K562 (cell line): ENCODE measurements around the gene ACP5. TPM values are rescaled to one million over a fixed set of nuclear protein-coding genes. Genes with fewer than 3 reads are reported as not detected.

ENCODE experiments used
- CHD1 ChIP-seq: fragments of 200-600 bp; sonication (generic); IDR thresholded peaks from one replicate; pipeline ENCODE4 v1.6.1; 2012; ENCODE audit warnings: mild to moderate bottlenecking, moderate library complexity, low read length, inconsistent platforms
- HDAC1 ChIP-seq, 2 experiments: fragments of 450-650 bp; IDR thresholded peaks; 2 replicates each; pipeline ENCODE4 v1.6.1; 2016 to 2017; ENCODE audit warnings: inconsistent platforms in 1 of 2, mild to moderate bottlenecking in 1 of 2, moderate library complexity in 1 of 2
- KLF1 ChIP-seq: fragments of 450-650 bp; IDR thresholded peaks from 2 replicates; pipeline ENCODE4 v1.6.1; 2016; ENCODE audit warnings: missing genetic modification characterization, missing compliant biosample characterization
- LCOR ChIP-seq: sonication (generic); formaldehyde crosslinking; IDR thresholded peaks from 2 replicates; pipeline ENCODE4 v1.8.0; 2022; ENCODE audit warnings: mild to moderate bottlenecking, missing genetic modification reagents
- LEF1 ChIP-seq: fragments of 450-650 bp; IDR thresholded peaks from 2 replicates; pipeline ENCODE4 v1.6.1; 2016; ENCODE audit warnings: mild to moderate bottlenecking
- MCM2 ChIP-seq: fragments of 450-650 bp; IDR thresholded peaks from 2 replicates; pipeline ENCODE4 v1.6.1; 2017; ENCODE audit warnings: low read depth, mild to moderate bottlenecking
- MTA3 ChIP-seq: fragments of 450-650 bp; formaldehyde crosslinking; IDR thresholded peaks from 2 replicates; pipeline ENCODE4 v1.6.1; 2017; ENCODE audit warnings: mild to moderate bottlenecking, borderline replicate concordance
- NFE2L1 ChIP-seq: fragments of 450-650 bp; IDR thresholded peaks from 2 replicates; pipeline ENCODE4 v1.6.1; 2016; ENCODE audit warnings: missing genetic modification characterization, low read depth, mild to moderate bottlenecking, missing compliant biosample characterization, moderate library complexity, borderline replicate concordance
- RBBP5 ChIP-seq: fragments of 200-600 bp; sonication (generic); IDR thresholded peaks from 2 replicates; pipeline ENCODE4 v1.6.1; 2012; ENCODE audit warnings: borderline replicate concordance, mild to moderate bottlenecking, low read length, control low read depth, inconsistent platforms; ENCODE audit not compliant: insufficient read depth, poor library complexity, severe bottlenecking
- SRSF9 ChIP-seq: fragments of 200-400 bp; formaldehyde crosslinking; IDR thresholded peaks from 2 replicates; pipeline ENCODE4 v1.6.1; 2017; ENCODE audit warnings: low read depth, low read length, borderline replicate concordance
- TAL1 ChIP-seq: fragments of 450-650 bp; IDR thresholded peaks from 2 replicates; pipeline ENCODE4 v1.6.1; 2016; ENCODE audit warnings: mild to moderate bottlenecking
- ZNF217 ChIP-seq: sonication (generic); formaldehyde crosslinking; IDR thresholded peaks from 2 replicates; pipeline ENCODE4 v1.8.0; 2022; ENCODE audit warnings: mild to moderate bottlenecking, missing genetic modification reagents
- ZNF282 ChIP-seq: sonication (generic); formaldehyde crosslinking; IDR thresholded peaks from 2 replicates; pipeline ENCODE4 v1.8.1; 2023; ENCODE audit warnings: missing genetic modification reagents
- ZNF76 ChIP-seq: fragments of 250-450 bp; sonication (Bioruptor Pico); IDR thresholded peaks from 2 replicates; pipeline ENCODE4 v1.4.0; 2020; ENCODE audit warnings: mild to moderate bottlenecking, moderate library complexity, borderline replicate concordance
- ZNF830 ChIP-seq: fragments of 250-450 bp; sonication (Bioruptor Pico); IDR thresholded peaks from 2 replicates; pipeline ENCODE4 v1.5.0; 2021; ENCODE audit warnings: mild to moderate bottlenecking
- ZZZ3 ChIP-seq: fragments of 450-650 bp; IDR thresholded peaks from 2 replicates; pipeline ENCODE4 v1.6.1; 2016; ENCODE audit warnings: antibody characterized with exemption, mild to moderate bottlenecking, moderate library complexity
- polyA plus RNA-seq, 8 experiments: library from polyadenylated mRNA; depleted of rRNA in 4 of 8; stranded (reverse) in 5 of 8; unstranded in 3 of 8; fragments of >200 nt; fragmentation: Nextera tagmentation in 2 of 8; fragmentation: Illumina TruSeq in 1 of 8; extraction: Ambion mirVana in 2 of 8; extraction: Trizol in 1 of 8; gene quantifications; 2 replicates each; pipeline versions ENCODE4 v1.2.1 to v1.2.3, GENCODE V29; 2011 to 2014; ENCODE audit warnings: inconsistent platforms in 1 of 8, missing spikeins in 1 of 8
- total RNA-seq, 7 experiments: library from RNA; depleted of rRNA in 6 of 7; stranded (reverse); fragments of >200 nt in 6 of 7; fragmentation: Illumina TruSeq in 2 of 7; extraction: Trizol in 2 of 7; gene quantifications; 2 replicates each; pipeline versions ENCODE4 v1.2.1 to v1.2.3, GENCODE V29; 2011 to 2021; ENCODE audit warnings: low replicate concordance in 1 of 7
- TF ChIP-seq, protein P1 (sequence below): sonication (generic); formaldehyde crosslinking; IDR thresholded peaks from 2 replicates; pipeline ENCODE4 v1.8.0; 2022; ENCODE audit warnings: missing genetic modification reagents, mild to moderate bottlenecking, borderline replicate concordance
- TF ChIP-seq, protein P2 (sequence below), 2 experiments: fragments of 450-650 bp; IDR thresholded peaks; 2 replicates each; pipeline ENCODE4 v1.6.1; 2016; ENCODE audit warnings: mild to moderate bottlenecking in 2 of 2, borderline replicate concordance in 1 of 2, low read depth in 1 of 2, moderate library complexity in 1 of 2

Gene ACP5
- total and polyA plus RNA-seq, 9 of the 15 experiments (the other 6 are each of a cell fraction or from before 2014, with no cell fraction given), result 0.06 to 1.1 (median 0.31) TPM; not detected in 1

DNA sequence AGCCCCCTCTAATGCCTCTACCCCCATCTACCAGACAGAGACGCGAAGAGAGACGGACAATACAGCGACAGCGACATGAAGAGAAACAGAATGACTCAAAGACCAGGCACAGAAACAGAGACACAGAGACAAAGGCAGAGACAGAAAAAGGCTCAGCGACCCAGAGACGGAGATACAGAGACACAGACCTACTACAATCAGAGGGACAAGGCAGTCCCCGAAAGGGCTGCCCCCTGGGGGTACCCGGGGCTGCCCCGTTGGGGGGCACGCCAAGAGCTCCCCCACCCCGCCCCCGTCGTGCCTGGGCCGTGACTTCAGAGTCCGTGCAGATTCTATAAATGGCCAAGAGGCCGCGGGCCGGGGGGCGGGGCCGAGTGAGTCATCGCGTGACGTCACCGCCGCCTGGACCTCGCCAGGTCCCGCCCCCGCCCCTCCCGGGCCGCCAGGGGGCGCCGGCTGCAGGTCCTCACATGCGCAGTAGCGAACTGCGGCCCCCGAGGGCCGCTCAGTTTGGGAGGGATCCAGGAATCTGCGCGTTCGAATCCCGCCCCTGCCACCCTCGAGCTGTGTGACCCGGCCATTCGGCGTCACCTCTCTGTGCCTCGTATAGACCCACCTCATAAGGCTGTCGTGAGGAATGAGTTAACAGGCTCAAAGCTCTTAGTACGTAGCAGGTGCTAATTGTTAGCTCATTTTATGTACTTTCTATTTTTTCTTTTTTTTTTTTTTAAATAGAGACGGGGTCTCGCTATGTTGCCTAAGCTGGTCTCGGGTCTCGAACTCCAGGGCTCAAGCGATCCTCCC, 41.5 kb downstream of the ACP5 start (continued):
- TF ChIP-seq, protein P1, sequence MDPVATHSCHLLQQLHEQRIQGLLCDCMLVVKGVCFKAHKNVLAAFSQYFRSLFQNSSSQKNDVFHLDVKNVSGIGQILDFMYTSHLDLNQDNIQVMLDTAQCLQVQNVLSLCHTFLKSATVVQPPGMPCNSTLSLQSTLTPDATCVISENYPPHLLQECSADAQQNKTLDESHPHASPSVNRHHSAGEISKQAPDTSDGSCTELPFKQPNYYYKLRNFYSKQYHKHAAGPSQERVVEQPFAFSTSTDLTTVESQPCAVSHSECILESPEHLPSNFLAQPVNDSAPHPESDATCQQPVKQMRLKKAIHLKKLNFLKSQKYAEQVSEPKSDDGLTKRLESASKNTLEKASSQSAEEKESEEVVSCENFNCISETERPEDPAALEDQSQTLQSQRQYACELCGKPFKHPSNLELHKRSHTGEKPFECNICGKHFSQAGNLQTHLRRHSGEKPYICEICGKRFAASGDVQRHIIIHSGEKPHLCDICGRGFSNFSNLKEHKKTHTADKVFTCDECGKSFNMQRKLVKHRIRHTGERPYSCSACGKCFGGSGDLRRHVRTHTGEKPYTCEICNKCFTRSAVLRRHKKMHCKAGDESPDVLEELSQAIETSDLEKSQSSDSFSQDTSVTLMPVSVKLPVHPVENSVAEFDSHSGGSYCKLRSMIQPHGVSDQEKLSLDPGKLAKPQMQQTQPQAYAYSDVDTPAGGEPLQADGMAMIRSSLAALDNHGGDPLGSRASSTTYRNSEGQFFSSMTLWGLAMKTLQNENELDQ (CRISPR knock-in tag), result no peak
- TF ChIP-seq TAL1 (no peak), RBBP5 (no peak), SRSF9 (no peak), ZZZ3 (no peak), ZNF282 (CRISPR knock-in tag) (no peak), NFE2L1 (tag) (no peak), ZNF217 (CRISPR knock-in tag) (no peak), ZNF76 (no peak; the same call in 1 of the 2 replicates), HDAC1 (IDR thresholded peaks at IDR 0.05) (0 out of 4 replicates have a peak, but pooled peaks of 1 of the 2 experiments have one; percentile 60), MCM2 (no peak), KLF1 (tag) (0 out of 2 replicates have a peak, but pooled peaks have one; percentile 41), ZNF830 (CRISPR knock-in tag) (no peak), LCOR (CRISPR knock-in tag) (no peak), LEF1 (no peak), MTA3 (peak; percentile 71; the same call in 1 of the 2 replicates), CHD1 (no peak)
- TF ChIP-seq, protein P2, sequence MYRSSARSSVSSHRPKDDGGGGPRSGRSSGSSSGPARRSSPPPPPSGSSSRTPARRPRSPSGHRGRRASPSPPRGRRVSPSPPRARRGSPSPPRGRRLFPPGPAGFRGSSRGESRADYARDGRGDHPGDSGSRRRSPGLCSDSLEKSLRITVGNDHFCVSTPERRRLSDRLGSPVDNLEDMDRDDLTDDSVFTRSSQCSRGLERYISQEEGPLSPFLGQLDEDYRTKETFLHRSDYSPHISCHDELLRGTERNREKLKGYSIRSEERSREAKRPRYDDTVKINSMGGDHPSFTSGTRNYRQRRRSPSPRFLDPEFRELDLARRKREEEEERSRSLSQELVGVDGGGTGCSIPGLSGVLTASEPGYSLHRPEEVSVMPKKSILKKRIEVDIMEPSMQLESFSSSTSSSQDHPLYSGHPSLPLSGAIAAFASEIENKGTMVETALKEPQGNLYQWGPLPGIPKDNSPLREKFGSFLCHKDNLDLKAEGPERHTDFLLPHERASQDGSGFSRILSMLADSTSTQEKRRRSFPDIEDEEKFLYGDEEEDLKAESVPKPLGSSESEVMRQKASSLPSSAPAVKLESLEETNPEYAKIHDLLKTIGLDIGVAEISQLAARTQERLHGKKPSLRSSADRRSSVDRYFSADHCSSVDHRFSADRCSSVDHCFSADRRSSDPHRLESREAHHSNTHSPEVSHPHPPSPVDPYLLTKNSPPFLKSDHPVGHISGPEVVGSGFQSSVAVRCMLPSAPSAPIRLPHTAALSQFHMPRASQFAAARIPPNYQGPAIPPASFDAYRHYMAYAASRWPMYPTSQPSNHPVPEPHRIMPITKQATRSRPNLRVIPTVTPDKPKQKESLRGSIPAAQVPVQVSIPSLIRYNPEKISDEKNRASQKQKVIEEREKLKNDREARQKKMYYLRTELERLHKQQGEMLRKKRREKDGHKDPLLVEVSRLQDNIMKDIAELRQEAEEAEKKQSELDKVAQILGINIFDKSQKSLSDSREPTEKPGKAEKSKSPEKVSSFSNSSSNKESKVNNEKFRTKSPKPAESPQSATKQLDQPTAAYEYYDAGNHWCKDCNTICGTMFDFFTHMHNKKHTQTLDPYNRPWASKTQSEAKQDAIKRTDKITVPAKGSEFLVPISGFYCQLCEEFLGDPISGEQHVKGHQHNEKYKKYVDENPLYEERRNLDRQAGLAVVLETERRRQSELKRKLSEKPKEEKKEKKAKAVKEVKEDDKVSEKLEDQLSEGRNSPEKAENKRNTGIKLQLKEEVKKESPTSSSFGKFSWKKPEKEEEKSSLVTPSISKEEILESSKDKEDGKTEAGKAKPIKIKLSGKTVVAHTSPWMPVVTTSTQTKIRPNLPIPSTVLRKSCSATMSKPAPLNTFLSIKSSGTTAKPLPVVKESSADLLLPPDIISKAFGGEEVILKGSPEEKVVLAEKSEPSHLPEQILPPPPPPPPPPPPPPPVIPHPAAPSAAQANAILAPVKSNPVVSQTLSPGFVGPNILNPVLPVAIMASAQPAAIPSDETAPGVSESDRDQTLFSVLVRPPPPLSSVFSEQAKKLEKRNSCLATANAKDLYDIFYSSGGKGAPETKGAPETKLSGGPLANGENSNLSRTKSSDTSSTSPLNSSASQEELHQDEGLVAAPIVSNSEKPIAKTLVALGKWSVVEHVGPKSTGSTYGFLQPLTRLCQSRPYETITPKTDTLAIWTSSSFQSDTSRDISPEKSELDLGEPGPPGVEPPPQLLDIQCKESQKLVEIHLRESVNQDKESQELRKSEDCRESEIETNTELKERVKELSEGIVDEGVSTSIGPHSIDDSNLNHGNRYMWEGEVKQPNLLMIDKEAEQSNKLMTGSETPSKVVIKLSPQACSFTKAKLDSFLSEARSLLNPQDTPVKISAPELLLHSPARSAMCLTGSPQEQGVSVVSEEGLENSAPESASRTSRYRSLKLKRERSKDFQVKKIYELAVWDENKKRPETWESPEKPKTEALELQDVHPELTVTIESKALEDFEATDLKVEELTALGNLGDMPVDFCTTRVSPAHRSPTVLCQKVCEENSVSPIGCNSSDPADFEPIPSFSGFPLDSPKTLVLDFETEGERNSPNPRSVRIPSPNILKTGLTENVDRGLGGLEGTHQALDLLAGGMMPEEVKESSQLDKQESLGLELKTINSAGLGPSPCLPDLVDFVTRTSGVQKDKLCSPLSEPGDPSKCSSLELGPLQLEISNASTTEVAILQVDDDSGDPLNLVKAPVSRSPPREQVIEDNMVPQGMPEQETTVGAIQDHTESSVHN (IDR thresholded peaks at IDR 0.05; ENCODE audit: borderline replicate concordance in 1 of 2, low read depth in 1 of 2), result no peak
